Measurements from ENCODE around the gene ZNF549. TPM values are rescaled to one million over a fixed set of nuclear protein-coding genes. Genes with fewer than 3 reads are reported as not detected.
"Not testable (repeated sequence)": the region's sequence is repeated elsewhere in the genome, so short reads cannot be mapped to it uniquely, and the experiment has no call there.

Gene ZNF549
- total RNA-seq: 10 to 100 TPM in 3 of 5 experiments, 1 to 10 TPM in 2; 6.9 to 24.8 (median 11.3) TPM
- polyA plus RNA-seq: 10 to 100 TPM in 1 of 2 donors, 1 to 10 TPM in 1; 6.1 to 11.4 TPM
- total RNA-seq: 26.4 reads per million, percentile 57 among the genes with 10 or more reads in this experiment

- Histone ChIP-seq H3K9me3 (ENCODE audit: control insufficient read depth in 2 of 3, low read length in 3 of 3) (peaks cover 0 to 30% (median 14%) of the 10 kb centered on the region in 3 experiments), H3K27me3 (ENCODE audit: control insufficient read depth in 2 of 2, insufficient read depth in 2 of 2, low read length in 2 of 2) (no peaks in the 10 kb centered on the region), H3K27ac (ENCODE audit: low read depth, low read length) (peak within 1 kb of the TSS; percentile 94), H3K36me3 (ENCODE audit: control insufficient read depth in 2 of 3, insufficient read depth in 3 of 3, low read length in 3 of 3) (peaks cover 0 to 28% (median 10%) of the 10 kb centered on the region in 3 experiments), H3K4me1 (ENCODE audit: control insufficient read depth in 2 of 2, insufficient read depth in 2 of 2, low read length in 2 of 2) (peaks cover 14 to 18% of the 10 kb centered on the region in 2 donors), H3K4me3 (ENCODE audit: low read length) (peak within 1 kb of the TSS; percentile 98)
- DNase-seq (peak; percentile 65 to 90 (median 88)), ATAC-seq (peak; percentile 99)
- H3K36me3 Mint-ChIP-seq: peaks cover 23 to 54% (median 47%) of the 10 kb centered on the region in 5 donors
- POLR2A ChIA-PET: interaction anchor here (0.9 to 1.3 kb wide), 4 partner anchors 32 to 292 kb away, joined by 3 to 4 read pairs (median 4); partner anchors contain the start of gene ZNF134
- H3K4me1 Mint-ChIP-seq: peaks cover 15 to 36% (median 32%) of the 10 kb centered on the region in 7 donors
- intact Hi-C loops (cut with micrococcal nuclease): loop anchor here (1.0 to 5.0 kb wide), 15 partner anchors 28 to 475 kb away; partner anchors contain the start of genes TRAPPC2B (in 2 of the 2), ZNF17 (in 2 of the 2), ZNF419 (in 2 of the 2) and ZNF547 (in 2 of the 2)
- CTCF ChIA-PET: no interaction called here
- H3K27ac Mint-ChIP-seq: peak within 1 kb of the TSS; percentile 80 to 98 (median 95)
- H3K4me3 Mint-ChIP-seq: peak within 1 kb of the TSS; percentile 89 to 98 (median 96)
- peaks cover 6 to 74% (median 48%) of the 10 kb centered on the region in 11 donors for H3K9me3 Mint-ChIP-seq
- H3K27me3 Mint-ChIP-seq: peaks cover 0 to 4% (median 0%) of the 10 kb centered on the region in 5 donors
Measured at GRCh38 chr19:57527136-57527881, at the start of gene ZNF549. Gene ZNF549 (plus strand): TSS chr19:57527356. CDS start chr19:57527574, 218 bp downstream.

DNA sequence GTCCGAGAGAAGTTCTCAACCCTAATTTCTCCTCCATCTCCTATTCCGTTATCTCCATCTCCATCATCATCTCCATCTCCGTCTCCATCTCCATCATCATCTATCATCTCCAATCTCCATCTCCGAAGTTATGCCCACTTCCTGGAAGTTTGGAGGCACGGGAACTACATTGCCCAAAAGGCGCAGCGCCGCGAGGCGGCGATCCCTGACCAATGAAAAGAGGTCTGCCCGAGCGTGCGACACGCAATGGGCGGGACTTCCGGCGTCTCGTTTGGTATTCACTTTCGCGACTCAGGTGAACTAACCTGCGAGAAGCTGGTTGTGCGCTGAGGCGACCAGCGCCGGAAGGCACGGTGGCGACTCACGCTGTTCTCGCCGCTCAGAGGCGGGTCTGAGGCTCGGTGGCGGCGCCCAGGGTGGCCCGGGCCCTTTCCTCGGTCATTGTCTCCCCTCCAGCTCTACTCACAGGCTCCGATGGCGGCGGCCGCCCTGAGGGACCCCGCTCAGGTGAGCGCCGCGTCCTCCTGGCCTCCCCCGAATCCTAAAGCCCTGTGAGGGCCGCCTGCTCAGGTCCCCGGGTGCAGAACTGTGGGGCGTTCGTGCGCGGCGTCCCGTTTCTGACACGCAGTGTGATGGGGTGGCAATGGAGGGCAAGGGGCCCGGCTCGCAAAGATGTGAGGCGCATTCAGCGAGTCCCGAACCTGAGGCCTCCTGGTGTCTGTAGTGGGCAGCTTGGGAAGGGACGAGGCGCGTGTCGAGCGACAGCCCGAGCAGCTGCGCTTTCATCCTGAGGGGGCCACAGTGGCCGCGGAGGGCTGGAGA is 39.5 kb upstream of the ZNF549 start, which contains the start of gene ZNF419:
Gene ZNF419, plus strand, starts transcription at position 274 of the 822 bp plus-strand sequence. Its CDS starts 201 bp downstream, at position 475.
- H3K27ac Mint-ChIP-seq: peak within 1 kb of the TSS; percentile 50 to 92 (median 74)

DNA sequence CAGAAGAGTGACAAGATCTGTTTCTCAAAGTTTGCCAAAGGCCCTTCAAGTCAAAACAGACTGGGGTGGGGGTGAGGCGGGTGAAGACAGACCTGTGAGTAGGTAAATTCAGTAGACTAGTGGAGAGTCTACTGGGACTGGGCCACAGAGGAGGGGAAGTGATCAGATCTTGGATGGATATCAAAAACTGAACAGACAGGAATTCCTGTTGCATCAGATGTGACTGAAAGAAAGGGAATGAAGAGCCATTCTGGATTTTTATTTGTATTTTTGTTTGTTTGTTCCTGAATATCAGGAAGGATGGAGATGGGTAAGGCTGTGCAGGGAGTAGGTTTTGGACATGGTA is 38.9 kb upstream of the ZNF549 start:
- POLR2A ChIA-PET: interaction anchor here (1.5 kb wide), 2 partner anchors 11 to 514 kb away, joined by 3 to 9 read pairs; partner anchors contain the start of genes ZNF606 and ZNF773
- not testable (repeated sequence) for ATAC-seq

More for the DNA sequence above, 39.5 kb upstream of the ZNF549 start, which contains the start of gene ZNF419:
- H3K27ac ChIP-seq (ENCODE audit: low read depth, low read length): peak within 1 kb of the TSS; percentile 82
- Mint-ChIP-seq H3K4me1 (peaks cover 10 to 19% (median 16%) of the 10 kb centered on the region in 7 donors), H3K9me3 (peaks cover 21 to 69% (median 45%) of the 10 kb centered on the region in 11 donors), H3K4me3 (peak within 1 kb of the TSS; percentile 60 to 92 (median 77)), H3K36me3 (peaks cover 27 to 48% (median 46%) of the 10 kb centered on the region in 5 donors)
- H3K9me3 ChIP-seq (ENCODE audit: control insufficient read depth in 2 of 3, low read length in 3 of 3): peaks cover 0 to 13% (median 6%) of the 10 kb centered on the region in 3 experiments
- peak; percentile 82 to 94 (median 91) for DNase-seq
- CTCF ChIA-PET; H3K4me1 ChIP-seq (ENCODE audit: control insufficient read depth in 2 of 2, insufficient read depth in 2 of 2, low read length in 2 of 2); H3K27me3 Mint-ChIP-seq; H3K27me3 ChIP-seq (ENCODE audit: control insufficient read depth in 2 of 2, insufficient read depth in 2 of 2, low read length in 2 of 2): not testable (repeated sequence)
- peaks cover 6 to 27% (median 7%) of the 10 kb centered on the region in 3 experiments for H3K36me3 ChIP-seq (ENCODE audit: control insufficient read depth in 2 of 3, insufficient read depth in 3 of 3, low read length in 3 of 3)
- peak within 1 kb of the TSS; percentile 89 for H3K4me3 ChIP-seq (ENCODE audit: low read length)
- POLR2A ChIA-PET: interaction anchor here (1.5 kb wide), 2 partner anchors 12 to 515 kb away, joined by 3 to 9 read pairs; partner anchors contain the start of genes ZNF606 and ZNF773
- ATAC-seq: peak; percentile 98
- intact Hi-C loops (cut with micrococcal nuclease): loop anchor here (1.0 to 10.0 kb wide), 14 partner anchors 10 to 897 kb away; partner anchors contain the start of genes ZNF548 (in 2 of the 2), ZNF549 (in 2 of the 2), ZNF550 (in 2 of the 2) and ZNF749 (in 2 of the 2)

GRCh38 chr19:57499332-57499679 is 27.9 kb upstream of the ZNF549 start:
- H3K27ac ChIP-seq (ENCODE audit: low read depth, low read length); CTCF ChIA-PET; ATAC-seq; H3K27me3 Mint-ChIP-seq; DNase-seq; H3K27me3 ChIP-seq (ENCODE audit: control insufficient read depth in 2 of 2, insufficient read depth in 2 of 2, low read length in 2 of 2); H3K4me1 ChIP-seq (ENCODE audit: control insufficient read depth in 2 of 2, insufficient read depth in 2 of 2, low read length in 2 of 2); H3K4me3 ChIP-seq (ENCODE audit: low read length): not testable (repeated sequence)
- H3K9me3 Mint-ChIP-seq: peaks cover 18 to 91% (median 56%) of the 10 kb centered on the region in 11 donors
- POLR2A ChIA-PET: interaction anchor here (0.7 to 1.1 kb wide), 3 partner anchors 11 to 80 kb away, joined by 3 to 9 read pairs (median 3); partner anchors contain the start of genes ZNF416 and ZNF419
- peak overlapping the region; percentile 78 to 96 (median 86) for H3K27ac Mint-ChIP-seq
- peak overlapping the region; percentile 68 to 89 (median 78) for H3K4me3 Mint-ChIP-seq
- peaks cover 34 to 60% (median 57%) of the 10 kb centered on the region in 5 donors for H3K36me3 Mint-ChIP-seq
- intact Hi-C loops (cut with micrococcal nuclease): loop anchor here (1.0 to 10.0 kb wide), 13 partner anchors 12 to 1105 kb away; partner anchors contain the start of genes ZNF211 (in 2 of the 2), ZNF419 (in 2 of the 2), ZNF549 (in 2 of the 2) and ZNF749 (in 2 of the 2)
- H3K4me1 Mint-ChIP-seq: peaks cover 21 to 36% (median 32%) of the 10 kb centered on the region in 7 donors
- peaks cover 0 to 28% (median 7%) of the 10 kb centered on the region in 3 experiments for H3K36me3 ChIP-seq (ENCODE audit: control insufficient read depth in 2 of 3, insufficient read depth in 3 of 3, low read length in 3 of 3)
- H3K9me3 ChIP-seq (ENCODE audit: control insufficient read depth in 2 of 3, low read length in 3 of 3): peaks cover 0 to 50% (median 22%) of the 10 kb centered on the region in 3 experiments

More for the DNA sequence above, 38.9 kb upstream of the ZNF549 start:
- H3K4me1 ChIP-seq (ENCODE audit: control insufficient read depth in 2 of 2, insufficient read depth in 2 of 2, low read length in 2 of 2); H3K27me3 ChIP-seq (ENCODE audit: control insufficient read depth in 2 of 2, insufficient read depth in 2 of 2, low read length in 2 of 2); H3K27me3 Mint-ChIP-seq; CTCF ChIA-PET; H3K27ac ChIP-seq (ENCODE audit: low read depth, low read length); DNase-seq: not testable (repeated sequence)
- Mint-ChIP-seq H3K4me1 (peaks cover 10 to 19% (median 16%) of the 10 kb centered on the region in 7 donors), H3K27ac (peak overlapping the region in 7 of 9 donors; percentile 1 to 80 (median 63)), H3K36me3 (peaks cover 33 to 54% (median 52%) of the 10 kb centered on the region in 5 donors), H3K9me3 (peaks cover 25 to 75% (median 49%) of the 10 kb centered on the region in 11 donors), H3K4me3 (peak overlapping the region; percentile 60 to 92 (median 76))
- intact Hi-C loops (cut with micrococcal nuclease): loop anchor here (5.0 to 10.0 kb wide), 3 partner anchors 144 to 897 kb away; partner anchors contain the start of genes RPS5 (in 1 of the 2), ZNF211 (in 1 of the 2), ZNF329 (in 1 of the 2) and ZNF837 (in 1 of the 2)
- Histone ChIP-seq H3K9me3 (ENCODE audit: control insufficient read depth in 2 of 3, low read length in 3 of 3) (peaks cover 0 to 15% (median 12%) of the 10 kb centered on the region in 3 experiments), H3K4me3 (ENCODE audit: low read length) (peak overlapping the region; percentile 38), H3K36me3 (ENCODE audit: control insufficient read depth in 2 of 3, insufficient read depth in 3 of 3, low read length in 3 of 3) (peaks cover 7 to 33% (median 11%) of the 10 kb centered on the region in 3 experiments)

- peak within 1 kb of the TSS; percentile 76 to 94 (median 81) for H3K4me3 Mint-ChIP-seq
- H3K4me1 Mint-ChIP-seq: peaks cover 21 to 36% (median 32%) of the 10 kb centered on the region in 7 donors
- H3K27ac Mint-ChIP-seq: peak within 1 kb of the TSS; percentile 78 to 96 (median 87)
- H3K27ac ChIP-seq (ENCODE audit: low read depth, low read length): peak within 1 kb of the TSS; percentile 82
- H3K9me3 Mint-ChIP-seq: peaks cover 18 to 91% (median 52%) of the 10 kb centered on the region in 11 donors
- ATAC-seq (peak; percentile 99), DNase-seq (peak; percentile 89 to 97 (median 94))
- POLR2A ChIA-PET: interaction anchor here (1.0 to 1.1 kb wide), 2 partner anchors 12 to 79 kb away, joined by 3 to 9 read pairs; partner anchors contain the start of genes ZNF416 and ZNF419
- peaks cover 0 to 30% (median 9%) of the 10 kb centered on the region in 3 experiments for H3K36me3 ChIP-seq (ENCODE audit: control insufficient read depth in 2 of 3, insufficient read depth in 3 of 3, low read length in 3 of 3)
- peaks cover 30 to 60% (median 57%) of the 10 kb centered on the region in 5 donors for H3K36me3 Mint-ChIP-seq
- H3K4me3 ChIP-seq (ENCODE audit: low read length): peak within 1 kb of the TSS; percentile 54
- H3K27me3 ChIP-seq (ENCODE audit: control insufficient read depth in 2 of 2, insufficient read depth in 2 of 2, low read length in 2 of 2); CTCF ChIA-PET; H3K27me3 Mint-ChIP-seq; H3K4me1 ChIP-seq (ENCODE audit: control insufficient read depth in 2 of 2, insufficient read depth in 2 of 2, low read length in 2 of 2): not testable (repeated sequence)
- peaks cover 0 to 47% (median 21%) of the 10 kb centered on the region in 3 experiments for H3K9me3 ChIP-seq (ENCODE audit: control insufficient read depth in 2 of 3, low read length in 3 of 3)
- intact Hi-C loops (cut with micrococcal nuclease): loop anchor here (1.0 to 10.0 kb wide), 13 partner anchors 13 to 1105 kb away; partner anchors contain the start of genes ZNF211 (in 2 of the 2), ZNF419 (in 2 of the 2), ZNF549 (in 2 of the 2) and ZNF749 (in 2 of the 2)
Measured at GRCh38 chr19:57499680-57500395, 27.3 kb upstream of the ZNF549 start, which contains the start of gene ZNF773. Gene ZNF773 (plus strand): TSS chr19:57499938. CDS start chr19:57500081, 143 bp downstream.

Data from naive thymus-derived CD4-positive, alpha-beta T cell (primary cell).